GM19395 (cell line): ENCODE data around the gene EIF1AX.
"Not testable (repeated sequence)": the region's sequence is repeated elsewhere in the genome, so short reads cannot be mapped to it uniquely, and the experiment has no call there.

Experiments used
- ATAC-seq: cut with Tn5 transposase; IDR thresholded peaks from one replicate; pipeline ENCODE4 v1.9.1; 2021; ENCODE audit warnings: mild to moderate bottlenecking, moderate library complexity; ENCODE audit not compliant: unreplicated experiment

The EIF1AX gene

GRCh38 chrX:20141281-20142220, at the start of gene EIF1AX:
TSS of gene EIF1AX (minus strand) at chrX:20141838. CDS start at chrX:20141640, 198 bp downstream.
- peak; percentile 99 for ATAC-seq

- no peak for ATAC-seq
Measured at GRCh38 chrX:20189171-20189570, 47.5 kb upstream of the EIF1AX start.

- no peak for ATAC-seq
Measured at GRCh38 chrX:20181598-20182329, 40.1 kb upstream of the EIF1AX start.

- no peak for ATAC-seq
Measured at GRCh38 chrX:20177093-20177492, 35.5 kb upstream of the EIF1AX start.

- no peak for ATAC-seq
Measured at GRCh38 chrX:20173856-20174255, 32.2 kb upstream of the EIF1AX start.

- no peak for ATAC-seq
Measured at GRCh38 chrX:20173313-20173712, 31.7 kb upstream of the EIF1AX start.

GRCh38 chrX:20171887-20172286, 30.2 kb upstream of the EIF1AX start:
- ATAC-seq = no peak

GRCh38 chrX:20162516-20162915, 20.9 kb upstream of the EIF1AX start:
- not testable (repeated sequence) for ATAC-seq

- no peak for ATAC-seq
Measured at GRCh38 chrX:20159797-20160385, 18.3 kb upstream of the EIF1AX start.

- ATAC-seq = no peak
Measured at GRCh38 chrX:20151689-20152088, 10.1 kb upstream of the EIF1AX start.

GRCh38 chrX:20149326-20149725, 7.7 kb upstream of the EIF1AX start:
- ATAC-seq = no peak

- ATAC-seq = no peak
Measured at GRCh38 chrX:20147561-20147960, 5.9 kb upstream of the EIF1AX start.

- ATAC-seq = no peak
Measured at GRCh38 chrX:20144491-20144890, 2.9 kb upstream of the EIF1AX start.

- no peak for ATAC-seq
Measured at GRCh38 chrX:20143561-20143960, 1.9 kb upstream of the EIF1AX start.

- no peak for ATAC-seq
Measured at GRCh38 chrX:20143111-20143510, 1.5 kb upstream of the EIF1AX start.

GRCh38 chrX:20140420-20140819, 1.2 kb downstream of the EIF1AX start:
- no peak for ATAC-seq

- ATAC-seq = no peak
Measured at GRCh38 chrX:20139966-20140365, 1.7 kb downstream of the EIF1AX start.

GRCh38 chrX:20135944-20136343, 5.7 kb downstream of the EIF1AX start:
- no peak for ATAC-seq

GRCh38 chrX:20132666-20133065, 9.0 kb downstream of the EIF1AX start:
- ATAC-seq = no peak

GRCh38 chrX:20130357-20130756, 11.3 kb downstream of the EIF1AX start:
- ATAC-seq = no peak

- no peak for ATAC-seq
Measured at GRCh38 chrX:20129547-20129946, 12.1 kb downstream of the EIF1AX start.

- no peak for ATAC-seq
Measured at GRCh38 chrX:20128670-20129069, 13.0 kb downstream of the EIF1AX start.
